Activated CD4-positive, alpha-beta T cell treated with anti-CD3 and anti-CD28 coated beads, Interleukin-2, amount 50 U/mL, for 48 hours (primary cell): Measurements from ENCODE around the gene KRTAP10-7.
"Not testable (repeated sequence)": the region's sequence is repeated elsewhere in the genome, so short reads cannot be mapped to it uniquely, and the experiment has no call there.

Experiments used
- DNase-seq, 2 experiments: peaks; one replicate each; pipeline ENCODE4 v3.0.0-alpha.2; 2020

Gene KRTAP10-7

DNA sequence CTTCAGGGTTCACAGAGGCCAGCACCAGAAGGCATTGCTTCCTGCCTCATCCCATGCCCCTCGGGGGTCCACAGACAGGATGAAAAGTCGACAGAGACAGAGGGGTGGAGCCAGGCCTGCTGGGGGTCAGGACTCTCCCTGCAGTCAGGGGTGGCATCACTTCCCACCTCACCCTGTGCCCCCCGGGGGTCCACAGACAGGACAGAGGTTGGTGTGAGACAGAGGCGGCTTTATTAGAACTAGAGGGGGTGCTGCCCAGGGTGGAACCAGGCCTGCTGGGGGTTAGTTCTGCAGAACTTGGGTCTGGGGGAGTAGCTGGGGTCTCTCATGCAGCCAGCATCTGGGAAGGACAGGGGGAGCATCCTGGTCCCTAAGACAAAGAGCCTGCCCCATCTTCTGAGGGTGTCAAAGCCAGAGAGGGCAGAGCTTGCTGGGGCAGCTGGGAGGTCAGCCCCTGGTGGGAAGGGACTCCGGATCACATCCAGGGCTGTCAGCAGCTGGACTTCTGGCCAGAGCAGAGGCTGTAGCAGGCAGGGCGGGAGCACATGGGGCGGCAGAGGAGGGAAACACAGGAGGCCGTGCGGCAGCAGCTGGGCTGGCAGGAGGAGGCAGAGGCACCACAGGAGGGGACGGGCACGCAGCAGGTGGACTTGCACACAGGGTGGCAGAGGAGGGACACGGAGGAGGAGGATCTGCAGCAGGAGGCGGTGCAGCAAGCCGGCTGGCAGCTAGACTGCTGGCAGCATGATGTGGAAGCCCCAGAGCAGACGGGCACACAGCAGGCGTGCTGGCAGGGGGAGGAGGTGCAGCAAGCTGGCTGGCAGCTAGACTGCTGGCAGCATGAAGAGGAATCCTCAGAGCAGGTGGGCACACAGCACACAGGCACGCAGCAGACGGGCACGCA is 9.2 kb upstream of the KRTAP10-7 start:
- DNase-seq: not testable (repeated sequence)

DNA sequence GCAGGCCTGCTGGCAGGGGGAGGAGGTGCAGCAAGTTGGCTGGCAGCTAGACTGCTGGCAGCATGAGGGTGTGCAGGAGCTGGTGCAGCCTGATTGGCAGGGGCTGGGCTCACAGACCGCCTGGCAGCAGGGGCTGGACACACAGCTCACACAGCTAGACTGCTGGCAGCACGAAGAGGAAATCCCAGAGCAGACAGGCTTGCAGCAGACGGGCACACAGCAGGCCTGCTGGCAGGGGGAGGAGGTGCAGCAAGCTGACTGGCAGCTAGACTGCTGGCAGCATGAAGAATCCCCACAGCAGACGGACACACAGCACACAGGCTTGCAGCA is 8.6 kb upstream of the KRTAP10-7 start:
- DNase-seq: not testable (repeated sequence)

DNA sequence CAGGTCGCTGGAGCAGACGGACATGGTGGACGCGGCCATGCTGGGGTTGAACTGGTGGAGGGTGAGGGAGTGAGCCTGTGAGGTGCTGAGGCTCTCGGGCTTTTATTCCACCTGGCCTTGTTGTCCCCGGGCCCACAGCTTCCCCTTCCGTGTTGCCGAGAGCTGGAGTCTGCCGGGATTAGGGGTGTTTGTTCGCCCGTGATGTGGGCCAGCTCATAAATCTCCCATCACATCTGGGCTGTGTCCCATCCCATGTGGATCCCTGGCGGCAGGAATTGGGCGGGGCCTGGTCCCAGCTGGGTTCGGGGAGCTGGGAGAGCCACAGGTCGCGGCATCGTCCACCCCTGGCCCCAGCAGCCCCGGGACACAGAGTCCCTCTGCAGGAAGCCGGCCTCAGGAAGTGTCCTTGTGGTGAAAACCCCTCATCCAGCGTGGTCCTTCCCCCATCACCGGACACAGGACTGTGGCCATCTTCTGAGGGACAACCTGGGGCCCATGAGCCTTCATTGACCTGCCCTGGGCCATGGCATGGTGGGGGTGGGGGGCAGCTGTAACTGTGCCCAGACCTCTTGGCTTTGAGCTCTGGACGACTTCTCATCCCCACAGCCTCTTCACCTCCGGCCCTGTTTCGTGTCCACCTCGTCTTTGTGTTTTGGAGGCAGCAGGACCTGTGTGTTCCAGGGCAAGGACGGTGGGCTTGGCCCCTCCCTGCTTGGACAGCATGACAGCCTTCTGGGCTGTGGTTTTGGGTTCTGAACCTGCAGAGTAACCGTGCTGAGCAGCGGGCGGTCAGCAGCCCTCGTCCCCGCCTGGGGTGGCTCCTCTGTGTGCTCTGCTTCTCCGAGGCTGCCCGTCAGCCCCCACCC is 7.7 kb upstream of the KRTAP10-7 start, which contains the start of gene KRTAP10-6:
KRTAP10-6 (minus strand) TSS at position 60 of the 866 bp plus-strand sequence; CDS start at position 39, 21 bp downstream.
- DNase-seq: no peak

DNA sequence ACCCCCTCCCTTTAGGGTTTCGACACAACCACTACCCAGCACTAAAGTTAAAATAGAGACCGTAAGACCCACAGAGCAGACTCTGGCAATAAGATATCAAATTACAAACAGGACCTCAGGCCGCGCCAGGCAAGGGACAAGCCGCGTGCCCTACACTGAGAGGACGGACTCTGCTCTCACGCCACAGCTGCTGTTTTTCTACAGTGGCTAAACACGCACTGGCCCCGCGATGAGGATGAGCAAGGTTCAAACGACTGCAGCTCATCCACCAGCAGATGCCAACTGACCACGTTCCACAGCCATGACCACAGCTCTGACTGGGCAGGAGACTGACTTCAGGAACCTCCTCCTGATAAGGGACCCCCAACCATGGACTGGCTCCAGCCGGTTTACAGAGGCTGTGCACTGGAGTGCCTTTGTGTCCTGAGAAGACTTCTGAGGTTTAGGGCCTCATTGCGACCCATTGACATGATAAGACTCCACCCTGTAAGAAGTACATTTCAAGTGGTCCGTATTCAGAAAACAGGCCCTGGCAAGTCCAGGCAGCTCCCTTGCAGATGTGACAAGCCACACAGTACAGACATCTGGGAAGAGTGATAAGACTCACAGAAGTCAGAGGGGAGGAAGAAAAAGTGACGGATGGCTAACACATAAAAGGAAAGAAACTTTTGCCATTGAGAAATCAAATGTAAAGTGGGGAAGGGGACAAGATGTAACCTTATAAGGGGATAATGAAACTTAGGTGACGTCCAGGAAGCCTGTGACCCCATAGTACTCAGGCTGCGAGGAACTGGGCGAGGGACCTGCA is 6.6 kb upstream of the KRTAP10-7 start:
- no peak for DNase-seq

DNA sequence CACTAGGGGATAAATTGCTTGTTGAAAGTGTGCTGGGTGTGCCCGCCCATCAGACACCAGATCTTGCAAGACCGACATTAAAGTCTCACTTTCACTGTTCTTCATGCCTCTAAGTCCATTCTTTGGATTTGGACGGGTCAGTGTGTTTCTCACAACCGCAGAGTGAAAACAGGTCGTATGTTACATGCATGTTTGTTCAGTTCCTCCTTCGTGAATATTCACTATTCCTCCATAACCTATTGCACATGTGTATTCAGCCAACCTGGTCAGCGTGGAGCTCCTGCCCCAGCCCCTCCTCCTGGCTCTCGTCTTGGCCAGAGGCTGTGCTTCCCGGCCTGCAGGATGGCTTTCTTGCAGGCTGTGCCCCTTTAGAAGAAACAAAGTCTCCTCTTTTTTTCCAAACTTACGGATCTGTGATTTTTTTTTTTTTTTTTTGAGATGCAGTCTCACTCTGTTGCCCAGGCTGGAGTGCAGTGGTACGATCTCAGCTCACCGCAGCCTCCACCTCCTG is 5.9 kb upstream of the KRTAP10-7 start:
- no peak for DNase-seq

DNA sequence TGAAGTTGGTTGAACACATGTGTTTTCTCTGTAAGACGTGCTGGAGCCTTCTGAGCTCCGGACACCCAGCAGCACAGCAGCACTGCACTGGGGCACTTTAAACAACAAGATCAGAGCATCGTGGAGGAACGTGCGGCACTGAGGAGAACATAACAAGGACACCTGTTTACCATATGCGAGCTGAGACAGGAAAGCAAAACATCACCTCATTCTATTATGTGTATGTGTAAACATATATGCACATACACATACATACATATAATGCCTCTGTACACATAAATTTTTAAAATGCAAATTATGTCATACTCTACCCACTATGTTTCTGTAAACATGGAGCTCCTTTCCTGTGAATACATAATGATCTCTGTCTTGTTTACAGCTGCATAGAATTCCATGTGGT is 4.9 kb upstream of the KRTAP10-7 start:
- no peak for DNase-seq

DNA sequence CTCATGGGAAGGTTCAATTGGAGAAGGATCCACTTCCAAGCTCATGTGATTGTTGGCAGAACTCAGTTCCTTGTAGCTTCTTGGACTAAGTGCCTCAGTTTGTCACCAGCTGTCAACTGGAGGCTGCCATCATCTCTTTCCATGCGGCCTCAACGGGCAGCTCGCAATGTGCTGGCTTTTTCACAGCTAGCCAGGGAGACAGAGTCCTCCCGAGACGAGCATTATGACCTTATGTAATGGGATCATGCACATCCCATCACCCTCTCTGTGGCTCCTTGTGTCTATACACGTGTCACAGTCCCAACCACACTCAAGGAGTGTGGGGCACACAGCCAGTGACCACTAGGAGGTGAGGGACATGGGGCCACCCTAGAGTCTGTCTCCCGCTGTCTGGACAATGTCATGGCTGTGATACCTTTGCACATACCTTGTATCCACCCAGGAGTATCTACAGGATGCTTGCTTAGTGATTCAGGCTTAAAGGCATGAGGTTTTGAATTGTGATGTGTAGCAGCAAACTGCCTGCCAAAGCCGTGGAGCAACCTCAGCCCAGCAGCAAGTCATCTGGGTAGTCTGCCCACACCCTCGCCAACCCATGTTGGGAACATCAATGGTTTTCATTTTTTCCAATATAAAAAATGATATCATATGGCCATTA is 4.2 kb upstream of the KRTAP10-7 start:
- no peak for DNase-seq

DNA sequence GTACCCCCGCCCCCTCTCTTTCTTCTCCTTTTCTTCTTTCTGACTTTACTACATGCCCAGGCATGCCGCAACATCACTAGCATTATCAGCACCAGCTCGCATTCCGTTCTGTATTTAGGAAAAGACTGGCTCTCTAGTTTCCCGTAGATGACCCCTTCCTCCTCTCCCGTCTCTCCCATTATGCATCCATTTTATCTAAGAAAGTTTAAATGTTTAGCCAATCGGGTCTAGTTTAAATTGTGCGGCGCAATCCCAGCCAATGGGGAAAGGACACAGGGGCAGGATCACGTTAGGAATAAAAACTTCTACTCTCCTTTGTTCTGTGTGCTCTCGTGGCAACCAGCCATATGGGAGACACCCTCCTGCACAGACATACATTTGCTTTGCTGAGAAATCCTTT is 2.3 kb upstream of the KRTAP10-7 start:
- DNase-seq: no peak

DNA sequence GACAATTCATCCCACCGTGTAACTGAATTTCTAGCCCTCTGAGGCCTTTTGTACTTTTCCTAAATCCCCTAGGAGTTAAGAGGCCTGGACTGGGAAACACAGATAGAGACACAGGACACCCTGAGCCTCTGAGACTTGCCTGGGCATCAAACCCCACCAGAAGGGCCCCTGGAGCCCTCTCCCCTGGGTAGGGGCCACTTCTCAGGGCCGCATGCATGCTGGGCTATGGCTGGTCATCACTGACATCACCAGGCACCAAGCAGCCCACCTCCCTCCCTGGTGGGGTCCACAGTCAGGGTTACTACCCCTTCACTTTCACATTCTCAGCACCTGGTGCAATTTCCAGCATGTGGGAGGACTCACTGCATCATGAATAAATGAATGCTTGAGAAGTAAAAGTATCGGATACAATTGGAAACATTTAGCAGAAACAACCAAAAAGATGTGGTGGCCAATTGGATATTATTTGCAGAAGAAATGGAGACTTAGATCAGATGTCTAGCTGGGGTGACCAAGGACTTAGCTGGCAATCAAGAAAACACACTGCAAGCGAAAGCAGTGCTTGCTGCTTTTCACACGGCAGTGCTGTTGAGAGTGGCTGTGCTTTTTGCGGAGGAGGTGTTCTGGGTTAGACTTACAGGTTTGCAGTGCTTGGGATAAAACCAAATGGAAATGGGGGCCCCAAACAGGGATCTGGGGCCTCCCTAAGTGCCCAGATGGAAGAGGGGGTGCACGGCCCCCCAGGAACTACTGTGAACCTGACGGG is 950 bp upstream of the KRTAP10-7 start:
- DNase-seq: no peak

DNA sequence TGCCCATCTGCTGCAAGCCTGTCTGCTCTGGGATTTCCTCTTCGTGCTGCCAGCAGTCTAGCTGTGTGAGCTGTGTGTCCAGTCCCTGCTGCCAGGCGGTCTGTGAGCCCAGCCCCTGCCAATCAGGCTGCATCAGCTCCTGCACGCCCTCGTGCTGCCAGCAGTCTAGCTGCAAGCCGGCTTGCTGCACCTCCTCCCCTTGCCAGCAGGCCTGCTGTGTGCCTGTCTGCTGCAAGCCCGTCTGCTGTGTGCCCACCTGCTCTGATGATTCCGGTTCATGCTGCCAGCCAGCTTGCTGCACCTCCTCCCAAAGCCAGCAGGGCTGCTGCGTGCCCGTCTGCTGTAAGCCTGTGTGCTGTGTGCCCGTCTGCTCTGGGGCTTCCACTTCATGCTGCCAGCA is 694 bp downstream of the KRTAP10-7 start:
- not testable (repeated sequence) for DNase-seq

DNA sequence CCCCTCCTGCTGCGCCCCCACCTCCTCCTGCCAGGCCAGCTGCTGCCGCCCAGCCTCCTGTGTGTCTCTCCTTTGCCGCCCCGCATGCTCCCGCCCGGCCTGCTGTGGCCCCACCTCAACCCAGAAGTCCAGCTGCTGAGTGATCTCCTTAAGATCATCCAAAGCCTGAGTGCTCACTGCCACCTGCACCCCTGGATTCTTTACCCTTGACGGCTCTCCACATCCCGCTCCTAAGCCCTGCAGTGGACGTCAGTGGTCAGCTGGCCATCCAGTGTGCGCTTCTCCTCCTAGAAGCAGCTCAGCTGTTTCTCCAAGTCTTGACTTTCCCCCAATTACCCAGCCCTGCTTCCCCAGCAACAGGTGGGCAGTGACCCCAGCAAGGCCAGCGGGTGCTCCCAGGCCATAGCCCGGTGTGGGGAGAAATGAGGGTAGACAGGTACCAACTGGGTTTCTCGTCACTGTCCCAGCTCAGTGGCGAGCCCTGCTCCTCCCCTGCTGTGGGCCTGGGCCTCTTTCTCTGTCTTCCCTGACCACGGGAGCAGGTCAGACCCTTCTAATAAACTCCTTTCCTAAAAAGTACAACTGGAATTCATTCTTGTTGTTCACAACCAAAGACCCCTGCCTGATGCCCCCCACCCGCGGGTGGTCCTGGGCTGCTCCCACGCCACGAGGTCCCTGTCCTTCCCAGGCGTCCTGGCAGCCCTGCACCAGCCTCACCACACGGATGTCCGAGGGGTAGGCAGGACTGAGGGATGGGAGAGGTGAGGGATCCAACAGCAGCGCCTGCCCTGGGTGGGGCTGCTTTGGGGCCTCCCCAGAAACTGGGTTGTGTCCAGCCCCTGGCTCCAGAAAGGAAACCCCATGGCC is 1.4 kb downstream of the KRTAP10-7 start:
- DNase-seq: no peak

DNA sequence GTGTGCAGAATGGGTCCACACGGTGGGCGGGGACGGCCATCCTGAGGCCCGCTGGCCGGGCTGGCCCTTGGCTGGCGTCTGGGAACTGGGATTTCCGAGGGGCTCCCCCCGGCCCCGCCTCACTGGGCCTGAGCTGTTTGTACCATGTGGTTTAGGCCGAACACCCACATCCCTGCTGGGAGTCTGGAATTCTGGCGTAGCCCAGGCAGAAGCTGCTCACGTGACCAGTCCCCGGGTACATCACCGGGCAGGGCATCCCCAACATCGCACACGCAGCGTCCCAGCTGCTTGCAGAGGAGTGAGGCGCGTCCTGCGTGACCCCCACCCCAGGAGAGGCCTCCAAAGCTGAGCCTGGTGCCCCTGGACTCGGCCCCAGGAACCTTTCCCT is 2.1 kb downstream of the KRTAP10-7 start:
- DNase-seq: no peak

DNA sequence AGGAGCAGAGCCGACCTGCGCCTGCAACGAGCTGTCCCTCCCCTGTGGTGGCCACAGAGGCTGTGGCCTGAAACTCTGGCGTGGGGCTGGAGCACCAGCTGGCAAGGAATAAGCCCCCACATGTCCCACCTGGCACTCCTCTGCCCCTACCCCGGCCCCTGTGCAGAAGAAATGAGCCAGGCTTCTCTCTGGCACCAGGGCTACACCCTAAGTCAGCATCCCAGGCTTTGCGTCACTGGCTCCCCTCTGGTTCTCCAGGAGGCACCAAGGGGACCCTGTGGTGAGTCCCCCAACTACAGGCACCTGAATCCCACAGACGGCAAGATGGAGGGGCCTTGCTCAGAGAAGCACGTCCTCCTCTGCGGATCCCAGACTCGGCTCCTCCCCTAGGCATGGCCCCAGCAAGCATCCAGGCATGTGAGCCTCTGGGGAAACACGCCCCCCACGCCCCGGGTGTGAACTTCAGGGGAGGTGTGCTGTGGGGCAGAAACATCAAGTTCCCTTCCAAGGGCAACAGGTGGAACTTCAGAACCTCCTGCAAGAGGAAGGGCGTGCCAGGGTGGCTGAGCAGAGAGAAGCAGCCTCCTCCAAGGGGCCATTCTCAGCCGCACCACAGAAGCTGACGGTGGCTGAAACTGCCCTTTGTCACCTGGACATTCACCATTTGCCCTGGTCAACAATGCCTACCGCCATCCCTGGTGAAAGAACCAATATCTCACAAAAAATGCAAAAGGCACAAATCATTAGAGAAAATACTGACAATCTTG is 2.9 kb downstream of the KRTAP10-7 start:
- no peak for DNase-seq

DNA sequence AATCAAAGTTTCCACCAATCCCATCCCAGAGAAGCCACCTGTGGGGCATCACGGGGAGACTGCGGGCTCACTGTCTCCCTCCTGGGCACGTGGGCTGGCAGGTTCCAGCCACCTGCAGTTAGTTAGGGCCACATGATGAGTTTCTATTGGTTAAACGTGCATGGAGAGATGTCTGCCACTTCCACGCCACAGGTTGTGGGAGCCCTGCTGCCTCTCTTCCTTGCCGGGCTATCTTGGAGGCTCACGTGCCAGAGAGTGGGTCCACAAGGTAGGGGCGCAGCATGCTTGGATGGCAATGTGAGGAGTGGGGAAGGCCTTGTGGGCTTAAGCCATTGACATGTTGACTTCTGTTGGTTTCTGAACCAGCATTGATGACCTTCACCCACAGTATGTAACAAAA is 3.5 kb downstream of the KRTAP10-7 start:
- DNase-seq: no peak

DNA sequence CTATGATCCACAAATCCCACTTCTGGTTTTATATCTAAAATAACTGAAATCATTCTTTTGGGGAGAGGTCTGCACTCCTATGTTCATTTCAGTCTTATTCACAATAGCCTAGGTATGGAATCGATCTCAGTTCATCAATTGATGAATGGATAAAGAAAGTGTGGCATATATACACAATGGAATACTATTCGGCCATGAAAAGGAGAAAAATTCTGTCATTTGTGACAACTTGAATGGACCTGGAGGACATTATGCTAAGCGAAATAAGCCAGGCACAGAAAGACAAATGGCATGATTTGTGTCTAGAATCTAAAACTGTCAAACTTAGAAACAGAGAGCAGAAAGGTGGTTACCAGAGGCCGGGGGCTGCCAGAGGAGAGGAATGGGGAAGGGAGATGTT is 6.1 kb downstream of the KRTAP10-7 start:
- DNase-seq: no peak

DNA sequence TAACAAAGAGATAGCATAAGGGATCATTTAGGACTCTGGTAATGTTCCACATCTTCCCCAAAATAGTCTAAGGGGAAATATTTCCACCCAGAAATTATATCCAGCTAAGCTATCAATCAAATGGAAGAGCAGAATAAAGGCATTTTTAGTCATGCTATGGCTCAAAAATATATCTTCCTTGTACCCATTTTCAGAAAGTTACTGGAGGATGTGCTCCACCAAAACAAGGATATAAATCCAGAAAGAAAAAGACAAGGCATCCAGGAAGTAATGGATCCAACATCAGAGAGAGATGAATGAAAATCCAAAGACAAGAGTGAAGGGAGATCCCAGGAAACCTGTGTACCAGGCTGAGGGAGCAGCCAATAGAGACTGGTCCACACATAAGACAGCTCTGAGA is 8.8 kb downstream of the KRTAP10-7 start:
- no peak for DNase-seq

DNA sequence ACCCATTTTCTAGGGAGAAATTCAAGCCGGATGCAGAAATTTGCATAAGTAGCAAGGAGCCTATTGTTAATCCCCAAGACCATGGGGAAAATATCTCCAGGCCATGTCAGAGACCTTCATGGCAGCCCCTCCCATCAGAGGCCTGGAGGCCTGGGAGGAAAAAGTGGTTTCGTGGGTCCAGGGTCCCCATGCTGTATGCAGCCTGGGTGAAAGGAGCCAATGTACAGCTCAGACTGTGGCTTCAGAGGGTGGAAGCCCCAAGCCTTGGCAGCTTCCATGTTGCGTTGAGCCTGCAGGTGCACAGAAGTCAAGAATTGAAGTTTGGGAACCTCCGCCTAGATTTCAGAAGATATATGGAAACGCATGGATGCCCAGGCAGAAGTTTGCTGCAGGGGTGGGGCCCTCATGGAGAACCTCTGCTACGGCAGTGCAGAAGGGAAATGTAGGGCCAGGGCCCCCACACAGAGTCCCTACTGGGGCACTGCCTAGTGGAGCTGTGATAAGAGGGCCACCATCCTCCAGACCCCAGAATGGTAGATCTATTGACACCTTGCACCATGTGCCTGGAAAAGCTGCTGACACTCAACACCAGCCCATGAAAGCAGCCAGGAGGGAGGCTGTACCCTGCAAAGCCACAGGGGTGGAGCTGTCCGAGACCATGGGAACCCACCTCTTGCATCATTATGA is 9.9 kb downstream of the KRTAP10-7 start:
- not testable (repeated sequence) for DNase-seq

DNA sequence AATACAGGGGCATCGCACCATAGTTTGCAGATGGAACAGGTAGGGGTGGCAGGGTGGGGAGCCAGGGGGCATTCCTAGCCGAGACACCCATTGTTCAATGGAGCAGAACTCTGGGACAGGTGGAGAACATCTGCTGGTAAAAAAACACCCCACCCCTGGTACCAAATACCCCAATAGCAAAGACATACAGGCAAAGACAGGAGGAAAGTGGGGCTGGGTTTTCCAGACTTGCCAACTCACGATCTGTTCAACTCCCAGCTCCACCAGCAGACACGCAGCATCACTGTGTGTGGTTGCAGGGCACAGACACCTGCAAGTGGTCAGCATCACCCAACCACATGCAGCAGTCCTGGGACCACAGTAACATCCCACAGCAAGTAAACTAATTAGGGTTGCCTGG is 11.2 kb downstream of the KRTAP10-7 start:
- no peak for DNase-seq

DNA sequence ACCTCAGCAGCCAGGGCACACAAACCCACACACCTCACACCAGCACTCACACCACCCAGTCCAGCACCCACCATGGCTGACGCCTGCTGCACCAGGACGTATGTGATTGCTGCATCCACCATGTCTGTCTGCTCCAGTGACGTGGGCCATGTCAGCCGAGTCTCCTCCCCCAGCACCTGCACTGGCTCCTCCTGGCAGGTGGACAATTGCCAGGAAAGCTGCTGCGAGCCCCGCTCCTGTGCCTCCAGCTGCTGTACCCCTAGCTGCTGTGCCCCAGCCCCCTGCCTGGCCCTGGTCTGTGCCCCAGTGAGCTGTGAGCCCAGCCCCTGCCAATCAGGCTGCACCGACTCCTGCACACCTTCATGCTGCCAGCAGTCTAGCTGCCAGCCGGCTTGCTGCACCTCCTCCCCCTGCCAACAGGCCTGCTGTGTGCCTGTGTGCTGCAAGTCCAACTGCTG is 11.7 kb downstream of the KRTAP10-7 start, which contains the start of gene KRTAP10-8:
KRTAP10-8 (plus strand) TSS at position 51 of the 458 bp plus-strand sequence; CDS start at position 73, 22 bp downstream.
- no peak for DNase-seq
